PC-3 (cell line): ENCODE results near the gene CNKSR3.

ENCODE experiments used
- EZH2 ChIP-seq: fragments of 300-600 bp; sonication (generic); IDR thresholded peaks from one replicate; pipeline ENCODE4 v1.6.1; 2017; ENCODE audit warnings: antibody characterized with exemption, mild to moderate bottlenecking, low read length; ENCODE audit not compliant: unreplicated experiment
- TF ChIP-seq, protein P1 (sequence below): fragments of 300-600 bp; sonication (generic); conservative IDR thresholded peaks from 2 replicates; pipeline ENCODE4 v1.5.1; 2017; ENCODE audit warnings: antibody characterized with exemption, low read depth, mild to moderate bottlenecking, low read length

GRCh38 chr6:154462425-154462824, 48.1 kb downstream of the CNKSR3 start:
- TF ChIP-seq, protein P1, sequence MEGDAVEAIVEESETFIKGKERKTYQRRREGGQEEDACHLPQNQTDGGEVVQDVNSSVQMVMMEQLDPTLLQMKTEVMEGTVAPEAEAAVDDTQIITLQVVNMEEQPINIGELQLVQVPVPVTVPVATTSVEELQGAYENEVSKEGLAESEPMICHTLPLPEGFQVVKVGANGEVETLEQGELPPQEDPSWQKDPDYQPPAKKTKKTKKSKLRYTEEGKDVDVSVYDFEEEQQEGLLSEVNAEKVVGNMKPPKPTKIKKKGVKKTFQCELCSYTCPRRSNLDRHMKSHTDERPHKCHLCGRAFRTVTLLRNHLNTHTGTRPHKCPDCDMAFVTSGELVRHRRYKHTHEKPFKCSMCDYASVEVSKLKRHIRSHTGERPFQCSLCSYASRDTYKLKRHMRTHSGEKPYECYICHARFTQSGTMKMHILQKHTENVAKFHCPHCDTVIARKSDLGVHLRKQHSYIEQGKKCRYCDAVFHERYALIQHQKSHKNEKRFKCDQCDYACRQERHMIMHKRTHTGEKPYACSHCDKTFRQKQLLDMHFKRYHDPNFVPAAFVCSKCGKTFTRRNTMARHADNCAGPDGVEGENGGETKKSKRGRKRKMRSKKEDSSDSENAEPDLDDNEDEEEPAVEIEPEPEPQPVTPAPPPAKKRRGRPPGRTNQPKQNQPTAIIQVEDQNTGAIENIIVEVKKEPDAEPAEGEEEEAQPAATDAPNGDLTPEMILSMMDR: no peak
- TF ChIP-seq EZH2: no peak
